Amniotic stem cell (primary cell): ENCODE results near the gene UBE3B.

Experiments
- DNase-seq: peaks from one replicate; lab custom pipeline; 2025; lab: John Stamatoyannopoulos, UW

UBE3B gene

DNA sequence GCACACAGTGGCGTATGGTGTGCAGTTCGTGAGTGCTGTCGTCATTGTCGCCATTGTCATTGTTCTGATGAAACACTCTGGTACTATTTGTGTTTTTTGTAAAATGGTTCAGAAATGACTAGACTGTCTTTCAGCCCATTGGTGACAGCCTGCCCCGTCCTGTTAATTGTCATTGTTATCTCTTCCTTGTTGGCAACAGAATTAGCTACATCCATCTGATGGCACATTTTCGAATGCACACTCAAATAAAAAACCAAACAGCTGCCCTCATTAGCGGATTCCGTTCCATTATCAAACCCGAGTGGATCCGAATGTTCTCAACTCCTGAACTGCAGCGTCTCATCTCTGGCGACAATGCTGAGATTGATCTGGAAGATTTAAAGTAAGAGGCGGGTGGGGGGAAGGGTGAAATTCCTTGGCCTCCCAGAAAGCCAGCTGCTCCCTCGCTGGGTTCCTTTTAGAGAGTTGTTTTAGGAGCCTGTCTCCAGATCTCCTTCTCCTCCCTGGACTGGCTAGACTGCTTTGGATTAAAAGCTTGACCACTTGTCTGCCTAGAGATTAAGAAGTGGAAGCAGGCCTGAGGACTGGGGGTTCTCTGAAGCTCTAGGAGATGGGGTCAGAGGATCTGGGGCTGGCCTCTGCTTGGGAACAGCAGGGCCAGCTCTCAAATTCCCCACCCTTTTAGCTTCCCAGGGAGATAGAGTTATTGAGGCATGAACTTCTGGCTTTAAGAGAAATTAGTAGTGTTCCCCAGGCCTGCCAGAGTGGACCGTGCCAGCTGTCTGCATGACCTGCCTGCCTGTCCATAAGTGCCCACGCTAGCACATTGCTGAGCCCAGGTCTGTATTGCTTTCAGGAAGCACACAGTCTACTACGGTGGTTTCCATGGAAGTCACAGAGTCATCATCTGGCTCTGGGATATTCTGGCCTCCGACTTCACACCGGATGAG is 52.5 kb downstream of the UBE3B start:
- no peak for DNase-seq

DNA sequence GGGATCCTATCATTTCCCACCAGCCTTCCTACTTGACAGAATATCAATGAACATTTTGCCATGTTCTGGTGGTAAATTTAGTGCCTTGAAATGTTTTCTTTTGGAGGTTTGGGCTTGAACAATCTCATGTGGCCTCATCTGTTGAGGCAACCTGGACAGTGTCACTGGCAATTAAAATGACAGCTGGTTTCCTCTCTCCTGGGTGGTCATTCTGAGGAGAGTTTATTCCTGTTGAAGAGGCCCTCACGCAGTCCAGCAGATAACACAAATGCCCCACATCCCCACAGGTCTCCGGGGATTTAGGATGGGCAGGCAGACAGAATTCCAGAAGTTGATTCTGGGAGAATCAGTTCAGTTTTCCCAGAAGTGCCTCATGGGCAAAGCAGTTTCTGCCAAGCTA is 54.0 kb downstream of the UBE3B start:
- DNase-seq = no peak

DNA sequence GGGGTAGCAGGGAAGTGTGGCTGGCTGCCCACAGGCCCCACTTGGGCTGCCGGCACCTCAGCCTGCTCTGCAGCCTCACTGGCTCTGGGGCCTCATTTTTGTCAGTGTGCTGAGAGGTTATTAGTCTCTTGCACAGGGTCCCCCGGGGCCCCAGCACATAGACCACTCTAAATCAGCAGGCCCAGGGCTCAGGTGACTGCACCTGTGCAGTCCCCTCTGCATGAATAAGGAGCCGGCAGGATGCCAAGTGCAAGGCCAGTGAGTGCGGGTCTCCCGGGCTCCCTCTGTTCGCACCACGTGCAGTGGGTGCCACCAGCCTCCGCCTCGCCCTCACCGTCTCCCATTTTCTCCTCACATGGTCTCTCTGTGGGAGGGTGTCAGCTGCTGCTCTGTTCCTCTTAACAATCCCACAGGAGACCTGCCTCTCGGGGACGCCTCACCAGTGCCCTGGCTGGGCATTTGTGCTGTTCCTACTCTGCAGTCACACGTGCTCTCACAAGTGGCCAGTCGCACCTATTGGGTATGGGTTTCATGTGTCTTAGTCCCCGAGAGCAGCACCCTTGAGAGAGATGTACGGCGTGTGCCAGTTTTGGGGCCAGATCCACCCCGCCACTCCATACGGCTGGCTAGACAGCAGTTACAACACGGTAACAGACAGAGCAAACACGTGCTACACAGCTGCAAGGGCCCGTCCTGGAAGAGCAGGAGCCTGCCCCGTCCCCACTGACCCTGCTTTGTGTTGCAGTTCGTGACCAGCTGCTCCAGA is 55.5 kb downstream of the UBE3B start:
- no peak for DNase-seq

DNA sequence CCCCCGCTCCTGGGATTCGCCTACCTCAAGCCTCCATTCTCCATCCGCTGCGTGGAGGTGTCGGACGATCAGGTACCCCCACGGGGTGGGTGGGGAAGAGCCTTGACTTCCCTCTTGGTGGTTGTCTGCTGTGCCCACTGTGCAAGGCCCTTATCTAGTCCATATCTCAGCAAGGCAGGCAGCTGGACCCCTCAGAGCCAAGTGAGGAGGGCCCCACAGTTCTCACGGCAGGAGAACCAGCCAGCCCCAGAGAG is 56.0 kb downstream of the UBE3B start:
- DNase-seq = no peak

DNA sequence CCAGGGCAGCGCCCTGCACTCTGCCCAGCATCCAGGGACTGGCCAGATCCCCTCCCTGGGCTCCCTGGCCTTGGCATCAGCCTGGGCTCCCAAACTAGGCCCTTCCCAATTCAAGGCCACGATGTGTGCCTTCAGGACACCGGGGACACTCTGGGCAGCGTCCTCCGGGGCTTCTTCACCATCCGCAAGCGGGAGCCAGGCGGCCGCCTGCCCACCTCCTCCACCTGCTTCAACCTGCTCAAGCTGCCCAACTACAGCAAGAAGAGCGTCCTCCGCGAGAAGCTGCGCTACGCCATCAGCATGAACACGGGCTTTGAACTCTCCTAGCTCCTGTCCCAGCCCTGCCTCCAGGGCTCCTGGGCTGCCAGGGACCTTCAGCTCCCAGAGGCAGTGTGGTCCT is 57.0 kb downstream of the UBE3B start:
- no peak for DNase-seq

DNA sequence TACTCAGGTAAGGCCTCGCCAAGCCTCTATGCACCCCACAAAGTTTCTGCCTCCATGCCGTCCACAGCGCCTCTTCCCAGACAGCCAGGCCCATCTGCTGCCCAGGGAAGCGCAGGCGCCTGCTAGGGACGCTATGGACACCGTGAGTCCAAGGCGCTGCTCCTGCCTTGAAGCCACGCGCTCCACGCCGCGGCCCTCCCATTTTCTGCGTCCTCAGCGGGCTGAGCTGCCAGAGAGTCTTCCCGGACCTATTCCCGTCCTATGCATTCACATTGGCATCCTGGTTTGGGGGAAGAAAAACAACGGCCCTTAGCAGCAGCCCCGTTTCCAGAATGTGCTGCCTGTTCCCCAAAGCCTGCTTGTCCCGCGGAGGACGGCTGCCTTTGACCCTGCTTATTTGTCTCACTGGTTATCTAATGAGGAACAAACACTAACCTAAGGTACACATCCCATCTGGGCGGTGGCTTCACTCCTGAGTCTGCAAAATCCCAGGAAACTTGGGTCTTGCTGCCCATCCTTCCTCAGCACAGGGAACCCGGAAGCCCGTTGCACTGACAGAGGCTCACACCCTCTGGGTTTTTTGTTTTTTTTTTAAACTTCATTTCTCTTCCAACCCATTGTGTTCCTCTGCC is 57.9 kb downstream of the UBE3B start:
- no peak for DNase-seq

DNA sequence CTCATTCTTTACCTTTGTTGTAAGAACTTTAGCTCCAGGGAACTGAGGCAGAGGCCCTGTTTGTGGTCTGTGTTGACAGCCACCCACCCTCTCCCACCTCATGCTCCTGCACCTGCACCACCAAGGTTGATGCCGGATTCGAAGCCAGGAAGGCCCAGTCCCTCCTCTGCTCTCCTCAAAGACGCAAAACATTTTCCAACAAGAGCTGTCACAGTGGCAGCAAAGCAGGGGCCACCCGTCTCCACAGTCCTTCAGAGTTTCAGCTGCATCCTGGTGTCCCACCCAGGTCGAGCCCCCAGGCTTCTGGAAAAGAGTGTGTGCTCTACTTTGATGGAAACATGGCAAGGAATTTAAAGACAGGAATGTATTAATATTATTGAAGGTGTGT is 58.4 kb downstream of the UBE3B start:
- no peak for DNase-seq

DNA sequence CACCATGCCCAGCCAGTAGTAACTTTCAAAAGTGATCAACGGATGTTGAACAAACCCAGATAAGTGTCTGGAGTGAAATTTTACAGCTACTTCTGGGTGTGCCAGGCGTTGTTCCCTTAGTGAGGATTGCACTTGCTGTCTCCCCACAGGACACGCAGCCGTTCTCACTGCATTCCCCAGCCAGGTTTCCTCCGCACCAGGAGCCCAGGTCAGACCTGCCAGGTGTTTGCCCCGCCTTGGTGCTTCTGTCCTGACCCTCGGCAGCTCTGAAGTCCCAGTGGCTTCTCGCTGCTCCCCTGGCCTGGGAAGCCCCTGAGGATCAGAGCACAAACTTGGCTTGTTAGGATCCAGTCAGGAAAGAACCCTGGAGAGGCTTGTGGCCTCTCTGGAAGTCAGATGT is 59.7 kb downstream of the UBE3B start:
- DNase-seq = no peak

DNA sequence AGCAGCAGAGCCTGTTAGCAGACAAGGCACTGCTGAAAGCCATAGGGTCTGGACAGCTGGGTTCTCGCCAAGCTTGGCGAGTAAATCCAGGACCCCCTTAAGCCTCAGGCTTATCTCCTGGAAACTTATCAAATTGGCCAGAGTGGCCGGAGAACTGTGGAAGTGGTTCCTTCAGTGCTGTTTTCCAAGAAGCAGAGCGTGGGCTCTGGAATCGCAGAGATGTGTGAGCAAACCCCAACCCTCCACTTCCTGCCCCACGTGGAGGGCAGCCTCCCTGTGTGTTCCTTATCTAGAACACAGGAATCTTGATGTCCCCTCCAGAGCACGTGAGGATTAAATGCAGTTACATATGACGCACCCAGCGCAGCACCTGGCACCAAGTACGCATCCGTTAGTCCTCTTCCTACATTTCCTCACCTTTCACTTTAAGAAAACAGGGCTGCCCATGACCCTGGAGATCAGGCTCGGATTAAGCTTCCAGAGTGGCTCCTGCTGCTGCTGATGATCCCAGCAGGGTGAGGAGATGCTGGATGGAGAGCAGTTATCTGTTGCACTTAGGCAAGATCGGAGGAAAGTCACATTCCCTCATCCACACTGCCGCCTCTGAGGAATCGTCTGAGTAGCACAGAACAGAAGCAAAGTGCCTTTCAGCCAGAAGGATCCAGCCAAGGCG is 60.9 kb downstream of the UBE3B start:
- DNase-seq = no peak

DNA sequence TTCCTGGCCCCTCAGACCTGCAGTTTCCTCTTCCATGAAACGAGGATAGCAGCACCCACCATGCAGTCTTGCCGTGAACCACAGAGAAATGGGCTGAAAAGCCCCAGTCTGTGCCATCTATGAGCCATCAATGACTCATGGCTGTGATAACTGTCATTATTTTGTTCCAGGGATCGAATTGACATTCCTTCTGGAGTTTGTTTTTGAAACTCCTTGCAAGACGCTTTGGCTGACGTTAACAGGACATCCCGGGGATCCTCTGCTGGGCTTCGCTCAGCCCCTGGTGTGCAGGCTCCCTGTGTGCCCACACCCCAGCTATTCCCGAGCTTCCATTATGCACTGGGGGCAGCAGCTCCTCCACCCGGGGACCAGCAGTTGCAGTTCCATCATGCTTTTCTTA is 62.1 kb downstream of the UBE3B start:
- no peak for DNase-seq

DNA sequence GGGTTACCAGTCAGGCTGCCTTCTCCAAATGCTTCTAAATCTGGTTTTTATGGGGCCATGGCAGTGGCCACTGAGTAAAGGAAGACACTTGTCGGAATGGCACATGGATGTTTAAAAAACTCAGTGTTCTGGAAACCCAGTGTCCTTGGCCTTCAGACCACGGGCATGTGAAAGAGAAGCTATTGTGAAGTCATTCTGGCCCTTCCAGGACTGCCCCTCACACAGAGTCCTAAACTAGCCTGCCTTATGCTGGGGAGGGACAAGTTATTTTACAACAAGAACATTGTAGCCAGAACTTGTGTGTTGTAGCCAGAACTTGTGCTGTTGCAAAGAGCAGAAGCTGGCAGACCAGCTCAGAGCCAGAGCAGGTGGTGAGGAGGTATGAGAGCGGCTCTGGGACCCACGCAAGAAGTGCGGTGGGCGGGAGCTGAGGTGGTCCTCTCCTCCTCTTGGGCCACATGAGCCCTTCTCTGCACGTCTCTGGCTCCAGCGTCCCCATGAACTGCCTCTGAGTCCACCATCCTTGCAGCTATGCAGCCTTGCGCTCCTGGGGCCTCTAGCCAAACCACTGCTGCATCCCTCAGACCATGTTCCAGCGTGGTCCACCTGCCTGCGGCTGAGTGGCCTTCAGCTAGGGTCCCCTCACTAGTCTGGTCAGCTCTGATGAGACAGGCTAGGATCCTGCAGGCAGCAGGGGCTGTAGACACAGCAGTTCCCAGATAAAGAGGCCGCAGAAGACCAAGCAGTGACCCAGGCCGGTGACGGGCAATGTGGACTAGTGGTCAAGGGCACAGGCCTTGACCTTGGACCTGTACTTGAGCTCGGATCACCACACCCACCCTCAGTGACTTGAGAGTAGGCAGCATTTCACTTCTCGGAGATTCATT is 63.3 kb downstream of the UBE3B start:
- DNase-seq = no peak

DNA sequence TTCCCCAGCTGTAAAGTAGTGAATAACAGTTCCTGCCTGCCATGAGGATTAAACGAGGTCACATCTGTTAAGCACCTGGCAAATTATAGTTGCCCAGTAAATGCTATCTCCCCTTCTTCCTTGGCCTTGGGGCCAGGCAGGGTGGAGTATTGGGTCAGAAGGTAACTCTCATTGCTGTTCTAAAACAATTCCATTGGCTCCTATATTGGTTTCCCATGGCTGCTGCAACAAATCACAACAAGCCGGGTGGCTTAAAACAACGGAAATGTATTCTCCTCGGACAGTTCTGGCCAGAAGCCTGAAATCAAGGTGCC is 63.9 kb downstream of the UBE3B start:
- no peak for DNase-seq

DNA sequence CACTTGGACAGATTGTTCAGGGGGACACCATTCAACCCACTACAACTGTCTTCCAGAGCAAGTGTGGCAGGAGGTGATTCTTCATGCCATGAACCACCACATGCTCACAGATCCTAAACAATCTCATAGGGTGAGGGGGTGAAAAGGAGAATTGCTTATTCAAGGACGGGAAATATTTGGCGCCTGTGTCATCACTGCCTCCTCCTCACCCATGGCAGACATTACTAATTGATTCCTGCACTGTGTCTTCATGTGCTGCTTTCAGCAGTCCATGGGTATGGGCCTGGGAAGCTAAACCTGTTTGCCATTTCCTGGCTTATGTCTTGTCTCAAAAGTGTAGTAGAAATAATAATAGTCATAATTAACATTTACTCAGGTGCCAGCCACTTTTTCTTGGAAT is 64.6 kb downstream of the UBE3B start:
- DNase-seq = no peak

DNA sequence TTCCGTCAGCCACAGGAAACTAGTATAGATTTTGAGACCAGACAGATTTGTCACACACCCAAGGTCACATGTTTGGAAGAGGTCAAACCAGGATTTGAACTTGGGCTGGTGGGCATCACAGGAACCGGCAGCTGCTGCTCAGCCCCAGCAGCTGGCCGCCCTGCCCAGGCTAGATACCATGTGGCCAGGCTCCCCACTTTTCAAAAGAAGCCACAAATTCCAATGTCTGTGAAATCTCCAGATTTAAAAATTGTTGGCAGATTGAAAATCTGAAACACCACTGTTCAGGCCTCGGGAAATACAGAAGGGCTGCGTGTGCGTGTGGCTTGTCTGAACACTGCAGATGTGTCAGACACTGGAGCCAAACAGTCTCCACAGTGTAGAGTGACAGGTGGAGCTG is 65.4 kb downstream of the UBE3B start:
- DNase-seq = no peak

DNA sequence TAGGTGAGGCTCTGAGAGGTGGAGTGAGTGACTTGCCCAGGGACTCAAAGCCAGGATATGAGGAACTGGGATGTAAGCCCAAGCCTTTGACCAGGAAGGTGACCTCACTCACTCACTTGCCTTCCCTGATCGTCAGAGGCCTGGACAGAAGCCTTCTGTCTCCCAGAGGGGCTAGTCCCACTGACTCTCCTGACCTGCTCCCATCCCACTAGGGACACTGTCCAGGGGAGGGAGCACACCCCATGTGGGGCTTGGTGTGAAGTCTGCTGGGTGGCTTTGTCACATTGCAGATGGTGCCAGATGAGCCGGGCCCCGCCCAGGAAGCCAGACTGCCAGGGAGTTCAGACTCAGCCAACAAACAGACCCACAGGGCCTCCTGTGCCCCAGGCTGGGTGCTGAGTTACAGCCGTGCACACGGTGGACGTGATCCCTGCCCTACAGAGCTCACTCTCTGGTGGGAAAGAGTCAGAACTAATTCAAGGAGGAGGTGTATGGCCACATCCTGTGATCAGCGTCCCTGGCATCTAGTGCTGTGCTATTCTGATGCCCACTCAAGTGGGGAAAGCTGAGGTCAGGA is 67.6 kb downstream of the UBE3B start:
- no peak for DNase-seq

DNA sequence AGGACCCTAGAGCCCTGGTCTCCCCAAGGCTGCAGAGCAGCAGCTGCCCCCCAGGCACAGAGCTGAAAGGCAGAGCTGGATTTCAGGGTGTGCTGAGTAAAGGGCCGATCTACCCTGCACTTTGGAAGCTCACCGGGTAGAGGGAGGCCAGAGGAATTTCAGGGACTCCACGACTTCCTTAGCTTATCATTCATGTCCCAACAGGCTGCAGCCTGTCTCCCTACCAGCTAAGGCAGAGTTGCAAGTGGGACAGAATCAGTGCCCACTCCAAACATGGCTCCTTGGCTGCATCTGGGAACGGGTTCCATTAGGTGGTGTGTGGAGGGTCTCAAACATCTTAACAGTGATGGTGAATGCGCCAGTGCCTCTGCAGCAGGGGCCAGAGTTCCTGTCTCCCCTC is 68.4 kb downstream of the UBE3B start:
- no peak for DNase-seq

DNA sequence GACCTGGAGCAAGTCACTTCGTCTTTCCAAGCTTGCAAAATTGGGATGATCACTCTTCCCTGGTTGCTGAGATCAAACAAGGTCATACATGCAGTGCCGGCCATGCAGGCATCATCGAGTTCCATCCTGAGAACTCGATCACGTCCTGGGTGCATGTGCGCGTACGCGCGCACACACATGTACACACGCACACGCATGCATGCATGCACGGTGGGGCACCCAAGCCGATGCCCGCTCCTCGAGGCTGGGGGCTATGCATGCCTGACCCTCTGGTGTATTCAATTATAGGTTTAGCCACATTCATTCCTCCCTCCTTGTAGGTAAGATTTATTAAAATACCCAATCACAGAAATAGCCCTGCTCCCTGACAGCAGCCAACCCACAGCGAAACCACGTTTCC is 69.9 kb downstream of the UBE3B start:
- no peak for DNase-seq

DNA sequence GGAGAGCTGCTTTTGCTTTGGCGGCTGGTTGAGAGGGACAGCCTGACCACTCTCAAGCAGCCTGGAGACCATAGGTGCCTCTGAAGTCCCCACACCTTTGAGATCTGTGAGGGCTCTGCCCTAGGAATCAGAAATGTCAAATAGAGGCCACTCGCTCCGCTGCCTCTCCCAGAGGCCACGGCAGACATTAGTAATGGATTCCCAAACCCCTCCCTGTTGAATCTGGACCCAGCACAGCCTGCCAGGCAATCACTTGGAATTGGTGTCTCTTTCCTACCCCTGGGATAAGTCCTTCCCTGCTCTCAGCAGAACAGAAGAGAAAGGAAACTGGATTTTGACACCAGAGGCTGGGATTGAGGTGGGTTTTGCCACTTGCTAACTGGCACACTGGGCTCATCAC is 70.8 kb downstream of the UBE3B start:
- DNase-seq = no peak

DNA sequence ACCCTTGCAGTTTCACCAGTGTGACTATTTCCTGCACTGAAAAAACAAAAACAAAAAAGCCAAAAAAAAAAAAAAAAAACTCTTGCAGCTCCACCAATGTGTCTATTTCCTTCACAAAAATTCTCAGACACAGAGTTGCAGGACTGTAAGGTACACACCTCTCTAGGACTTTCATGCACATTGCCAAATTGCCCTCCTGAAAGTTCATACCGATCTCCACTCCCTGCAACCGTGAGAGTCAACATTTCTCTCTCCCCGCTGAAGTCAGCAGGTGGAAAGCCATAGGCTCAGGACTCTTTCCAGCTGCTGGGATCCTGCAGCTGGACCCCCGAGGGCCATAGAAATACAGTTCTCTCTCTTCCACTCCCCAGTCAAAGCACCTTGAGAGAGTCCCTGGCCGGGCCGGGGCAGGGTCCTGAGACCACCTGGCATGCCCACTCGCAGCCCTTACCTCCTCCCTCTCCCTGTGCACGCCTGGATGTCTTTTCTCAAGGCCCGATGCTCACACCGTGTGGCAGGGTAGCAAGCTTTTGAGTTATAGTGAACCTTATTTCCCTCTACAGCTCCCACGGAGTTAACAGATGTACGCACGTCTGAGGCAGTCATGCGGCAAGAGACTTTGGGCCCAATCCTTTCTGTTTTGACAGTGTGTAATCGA is 72.3 kb downstream of the UBE3B start:
- no peak for DNase-seq

DNA sequence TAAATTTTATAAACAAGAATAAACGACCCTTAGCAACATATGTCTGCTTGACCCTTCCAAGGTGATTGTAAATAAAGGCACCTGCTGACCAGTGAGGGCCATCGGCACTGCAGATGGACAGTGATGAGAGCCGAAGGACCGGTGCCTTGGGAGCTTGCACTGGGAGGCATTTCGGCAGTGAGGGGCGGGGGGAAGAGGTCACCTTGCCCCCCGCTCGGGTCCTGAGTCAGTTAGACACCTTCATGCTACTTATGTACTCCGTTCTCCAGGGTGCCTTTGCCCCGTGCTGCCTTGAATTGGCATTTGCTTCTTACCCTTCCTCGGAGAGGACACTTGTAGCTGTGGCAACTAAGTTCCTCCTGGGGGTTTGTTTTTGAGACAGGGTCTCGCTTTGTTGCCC is 72.8 kb downstream of the UBE3B start:
- DNase-seq = no peak

DNA sequence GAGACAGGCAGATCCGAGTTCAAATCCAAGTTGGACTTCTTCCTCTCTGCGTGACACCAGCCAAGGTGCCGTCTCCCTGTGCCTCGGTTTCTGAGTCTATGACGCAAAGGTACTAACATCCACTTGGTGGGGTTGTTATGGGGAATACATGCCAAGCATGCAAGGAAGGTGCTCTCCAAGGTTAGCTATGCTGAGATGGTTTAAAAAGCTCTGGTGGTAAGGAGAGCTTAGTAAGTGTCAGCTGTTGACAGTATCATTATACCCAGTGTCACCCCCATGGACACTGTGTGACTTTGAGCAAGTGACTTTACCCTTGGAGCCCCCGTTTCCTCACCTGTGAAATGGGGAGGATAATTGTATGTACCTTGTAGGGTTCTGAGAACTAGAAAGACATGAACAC is 73.7 kb downstream of the UBE3B start:
- DNase-seq = no peak
